Uterus (tissue), 4 donors: Measurements from ENCODE around the gene VAMP7. TPM values are rescaled to one million over a fixed set of nuclear protein-coding genes. Genes with fewer than 3 reads are reported as not detected.

ENCODE experiments used
- DNase-seq, 2 donors: peaks; one replicate each; pipeline ENCODE4 v3.0.0-alpha.2; 2019 to 2020
- H3K27ac ChIP-seq, 2 donors: fragments of 200-600 bp; sonication (generic); 1 replicate in 1 of 2; 2 replicates in 1 of 2; pipeline ENCODE4 v1.5.1; 2016 to 2018
- H3K27me3 ChIP-seq, 2 donors: fragments of 200-600 bp; sonication (generic); one replicate each; pipeline ENCODE4 v1.5.1; 2018 to 2019; ENCODE audit warnings: control low read depth in 1 of 2
- H3K36me3 ChIP-seq, 2 donors: fragments of 200-600 bp; sonication (generic); one replicate each; pipeline ENCODE4 v1.5.1; 2019; ENCODE audit warnings: control low read depth in 1 of 2
- H3K4me1 ChIP-seq, 2 donors: fragments of 200-600 bp; sonication (generic); one replicate each; pipeline ENCODE4 v1.5.1; 2018 to 2019; ENCODE audit warnings: control low read depth in 1 of 2
- H3K4me3 ChIP-seq, 2 donors: fragments of 200-600 bp; sonication (generic); 1 replicate in 1 of 2; 2 replicates in 1 of 2; pipeline ENCODE4 v1.5.1; 2018 to 2019; ENCODE audit warnings: mild to moderate bottlenecking in 1 of 2
- H3K9me3 ChIP-seq, 2 donors: fragments of 200-600 bp; sonication (generic); one replicate each; pipeline ENCODE4 v1.5.1; 2019; ENCODE audit warnings: control low read depth in 1 of 2
- CTCF ChIP-seq, 4 experiments: fragments of 200-600 bp in 2 of 4; fragments of 450-650 bp in 2 of 4; sonication (generic) in 2 of 4; IDR thresholded peaks; one replicate each; pipeline ENCODE4 v1.5.1; 2016 to 2019; ENCODE audit warnings: antibody characterized with exemption in 4 of 4, mild to moderate bottlenecking in 2 of 4, moderate library complexity in 1 of 4
- POLR2A ChIP-seq, 2 donors: fragments of 450-650 bp; IDR thresholded peaks; one replicate each; pipeline ENCODE4 v1.6.1; 2016; ENCODE audit warnings: antibody characterized with exemption in 2 of 2, mild to moderate bottlenecking in 1 of 2, moderate library complexity in 1 of 2
- intact Hi-C: fragments of 100-400 bp; cut with DNase I; formaldehyde crosslinking; loops from one replicate; pipeline ENCODE4 v1.15.1; 2023; ENCODE audit warnings: low total_unique reads
- total RNA-seq, 4 donors: library from RNA; depleted of rRNA in 3 of 4; stranded (reverse); fragments of >200 nt in 3 of 4; gene quantifications; one replicate each; pipeline versions ENCODE4 v1.1.0 to v1.2.4, GENCODE V29; 2014 to 2023
- donor health status: DM: yes; HTN: yes; CAD: no.

The VAMP7 gene
- total RNA-seq, 4 donors from 2014 or later: 23.2 to 38.9 (median 34.5) TPM

- Histone ChIP-seq H3K4me3 (no peak overlapping the region), H3K9me3 (no peaks in the 10 kb centered on the region), H3K36me3 (no peaks in the 10 kb centered on the region), H3K27me3 (no peaks in the 10 kb centered on the region), H3K4me1 (no peaks in the 10 kb centered on the region), H3K27ac (no peak overlapping the region)
- TF ChIP-seq CTCF (IDR thresholded peaks at IDR 0.05) (no peak), POLR2A (IDR thresholded peaks at IDR 0.05) (no peak)
- intact Hi-C loops: no loop called here
- no peak for DNase-seq
These were observed 7.0 kb downstream of the VAMP7 start for GRCh38 chrX:155888139-155888538.

GRCh38 chrX:155889328-155889727 lies 8.2 kb downstream of the VAMP7 start:
- H3K9me3 ChIP-seq: no peaks in the 10 kb centered on the region
- no peaks in the 10 kb centered on the region for H3K27me3 ChIP-seq
- H3K27ac ChIP-seq: no peak overlapping the region
- no peaks in the 10 kb centered on the region for H3K4me1 ChIP-seq
- no peak for DNase-seq
- intact Hi-C loops: no loop called here
- H3K36me3 ChIP-seq: no peaks in the 10 kb centered on the region
- TF ChIP-seq CTCF (IDR thresholded peaks at IDR 0.05): no peak
- TF ChIP-seq POLR2A (IDR thresholded peaks at IDR 0.05): no peak
- H3K4me3 ChIP-seq: no peak overlapping the region

- H3K9me3 ChIP-seq: no peaks in the 10 kb centered on the region
- H3K4me1 ChIP-seq: no peaks in the 10 kb centered on the region
- no peaks in the 10 kb centered on the region for H3K36me3 ChIP-seq
- H3K27ac ChIP-seq: no peak overlapping the region
- no peak overlapping the region for H3K4me3 ChIP-seq
- DNase-seq: no peak
- H3K27me3 ChIP-seq: no peaks in the 10 kb centered on the region
- intact Hi-C loops: no loop called here
- TF ChIP-seq CTCF (IDR thresholded peaks at IDR 0.05) (no peak), POLR2A (IDR thresholded peaks at IDR 0.05) (no peak)
These were observed 10.5 kb downstream of the VAMP7 start for GRCh38 chrX:155891446-155892210.

- no peaks in the 10 kb centered on the region for H3K9me3 ChIP-seq
- H3K27me3 ChIP-seq: no peaks in the 10 kb centered on the region
- H3K27ac ChIP-seq: no peak overlapping the region
- DNase-seq: no peak
- intact Hi-C loops: no loop called here
- no peak overlapping the region for H3K4me3 ChIP-seq
- no peaks in the 10 kb centered on the region for H3K4me1 ChIP-seq
- H3K36me3 ChIP-seq: no peaks in the 10 kb centered on the region
- TF ChIP-seq CTCF (IDR thresholded peaks at IDR 0.05): no peak
These were observed 12.4 kb downstream of the VAMP7 start for GRCh38 chrX:155893521-155893920.

- no peaks in the 10 kb centered on the region for H3K36me3 ChIP-seq
- no peaks in the 10 kb centered on the region for H3K27me3 ChIP-seq
- H3K4me3 ChIP-seq: no peak overlapping the region
- no peak for DNase-seq
- no peak overlapping the region for H3K27ac ChIP-seq
- no peaks in the 10 kb centered on the region for H3K9me3 ChIP-seq
- no peak for TF ChIP-seq CTCF (IDR thresholded peaks at IDR 0.05)
- TF ChIP-seq POLR2A (IDR thresholded peaks at IDR 0.05): no peak
- intact Hi-C loops: no loop called here
- no peaks in the 10 kb centered on the region for H3K4me1 ChIP-seq
These were observed 15.4 kb downstream of the VAMP7 start for GRCh38 chrX:155896512-155896911.
